HCT116 (cell line): ENCODE results near the gene VGF. TPM values are rescaled to one million over a fixed set of nuclear protein-coding genes. Genes with fewer than 3 reads are reported as not detected.
A peak's percentile ranks its signal among the peaks of the same experiment; 100 is the strongest.

Source experiments
- ATAC-seq: fragments of 200-7000 bp; cut with Tn5 transposase; 2 replicates; pipeline ENCODE4 v1.9.1; 2020; ENCODE audit warnings: mild to moderate bottlenecking, moderate library complexity
- BruUV-seq: library from RNA; stranded (reverse); fragments of 400-500 nt; replicated peaks from 2 replicates; lab custom pipeline; 2021; lab: Mats Ljungman, UMichigan
- CTCF ChIA-PET: fragments of 300-600 bp; sonication (Branson Sonifier 250); formaldehyde crosslinking; loops from one replicate; lab custom pipeline; 2021; ENCODE audit warnings: antibody characterized with exemption; lab: Charles Lee
- POLR2A ChIA-PET: fragments of 300-600, 350-600 bp; sonication (Branson Sonifier 250); formaldehyde crosslinking; loops from one replicate; lab custom pipeline; 2021; ENCODE audit warnings: antibody characterized with exemption; lab: Charles Lee
- RAD21 ChIA-PET, 2 experiments: fragments of 300-600 bp; sonication (Branson Sonifier 250); formaldehyde crosslinking; loops; one replicate each; lab custom pipeline; 2023; ENCODE audit warnings: low total read pairs in 2 of 2; ENCODE audit not compliant: uncharacterized antibody in 2 of 2, unreplicated experiment in 2 of 2, low non-redundant PET in 1 of 2; lab: Charles Lee
- DNase-seq: peaks from one replicate; pipeline ENCODE4 v3.0.0-alpha.2; 2010; ENCODE audit warnings: low read depth, low spot score
- H2AFZ ChIP-seq: fragments of 200-600 bp; shearing (Covaris generic), sonication (generic); 2 replicates; pipeline ENCODE4 v1.6.1; 2017; ENCODE audit warnings: low read depth, mixed run types, mixed read lengths, antibody characterized with exemption, low read length; ENCODE audit not compliant: poor library complexity, severe bottlenecking
- H3K27ac ChIP-seq: 2 replicates; pipeline ENCODE4 v1.5.1; 2012; ENCODE audit warnings: low read depth, low read length
- H3K27me3 ChIP-seq: fragments of 200-600 bp; sonication (generic); 2 replicates; pipeline ENCODE4 v1.6.1; 2016; ENCODE audit warnings: mixed run types, low read length, mixed read lengths; ENCODE audit not compliant: insufficient read depth
- H3K36me3 ChIP-seq, 2 experiments: fragments of 200-500 bp in 1 of 2; fragments of 200-600 bp in 1 of 2; sonication (Bioruptor generic) in 1 of 2; sonication (generic) in 1 of 2; 2 replicates each; pipeline versions ENCODE4 v1.5.1 to v1.6.1; 2014 to 2016; ENCODE audit warnings: low read length in 2 of 2, inconsistent platforms in 1 of 2, mixed read lengths in 1 of 2, mixed run types in 1 of 2; ENCODE audit not compliant: insufficient read depth in 2 of 2, control insufficient read depth in 1 of 2
- H3K4me1 ChIP-seq, 2 experiments: fragments of 200-600 bp in 1 of 2; sonication (generic) in 1 of 2; 2 replicates each; pipeline versions ENCODE4 v1.5.1 to v1.6.1; 2012 to 2017; ENCODE audit warnings: low read length in 2 of 2, inconsistent platforms in 1 of 2, mild to moderate bottlenecking in 1 of 2, mixed read lengths in 1 of 2, mixed run types in 1 of 2, moderate library complexity in 1 of 2; ENCODE audit not compliant: insufficient read depth in 2 of 2, control insufficient read depth in 1 of 2
- H3K4me2 ChIP-seq: fragments of 200-600 bp; sonication (generic); 2 replicates; pipeline ENCODE4 v1.6.1; 2017; ENCODE audit warnings: mixed run types, low read length, mixed read lengths
- H3K4me3 ChIP-seq, 2 experiments: fragments of 200-600 bp in 1 of 2; sonication (generic) in 1 of 2; replicated peaks in 1 of 2; 2 replicates each; pipeline ENCODE4 v1.5.1; 2011 to 2016; ENCODE audit warnings: low read length in 2 of 2, control low read depth in 1 of 2, low read depth in 1 of 2, mild to moderate bottlenecking in 1 of 2, mixed read lengths in 1 of 2, mixed run types in 1 of 2
- H3K79me2 ChIP-seq: fragments of 200-600 bp; sonication (generic); 2 replicates; pipeline ENCODE4 v1.6.1; 2017; ENCODE audit warnings: mild to moderate bottlenecking, mixed run types, low read length, moderate library complexity, mixed read lengths; ENCODE audit not compliant: insufficient read depth
- H3K9ac ChIP-seq: fragments of 200-600 bp; sonication (generic); 2 replicates; pipeline ENCODE4 v1.6.1; 2016; ENCODE audit warnings: low read length, mixed read lengths
- H3K9me2 ChIP-seq: fragments of 200-600 bp; sonication (generic), shearing (Covaris generic); 2 replicates; pipeline ENCODE4 v1.6.1; 2017; ENCODE audit warnings: mixed run types, mild to moderate bottlenecking, moderate library complexity; ENCODE audit not compliant: insufficient read depth
- H3K9me3 ChIP-seq, 2 experiments: fragments of 200-500 bp in 1 of 2; fragments of 200-600 bp in 1 of 2; sonication (Bioruptor generic) in 1 of 2; sonication (generic) in 1 of 2; 2 replicates each; pipeline ENCODE4 v1.6.1; 2014 to 2017; ENCODE audit warnings: low read length in 2 of 2, mixed read lengths in 2 of 2, inconsistent platforms in 1 of 2, low read depth in 1 of 2, mild to moderate bottlenecking in 1 of 2, mixed run types in 1 of 2, moderate library complexity in 1 of 2; ENCODE audit not compliant: control insufficient read depth in 1 of 2, insufficient read depth in 1 of 2
- H4K20me1 ChIP-seq: fragments of 200-600 bp; sonication (generic), shearing (Covaris generic); 2 replicates; pipeline ENCODE4 v1.6.1; 2017; ENCODE audit warnings: mixed run types, mild to moderate bottlenecking, moderate library complexity; ENCODE audit not compliant: insufficient read depth
- CBX3 ChIP-seq: IDR thresholded peaks from 2 replicates; pipeline ENCODE4 v1.6.1; 2012; ENCODE audit warnings: low read depth
- EGR1 ChIP-seq: IDR thresholded peaks from 2 replicates; pipeline ENCODE4 v1.6.1; 2012; ENCODE audit warnings: low read depth
- POLR2AphosphoS5 ChIP-seq: IDR thresholded peaks from 2 replicates; pipeline ENCODE4 v1.6.1; 2011; ENCODE audit warnings: mild to moderate bottlenecking, low read depth, low read length, moderate library complexity
- RAD21 ChIP-seq: IDR thresholded peaks from 2 replicates; pipeline ENCODE4 v1.6.1; 2012; ENCODE audit warnings: low read depth, mild to moderate bottlenecking
- SIN3A ChIP-seq: IDR thresholded peaks from 2 replicates; pipeline ENCODE4 v1.6.1; 2012; ENCODE audit warnings: low read depth
- ZFX ChIP-seq: fragments of 450-650 bp; IDR thresholded peaks from 2 replicates; pipeline ENCODE4 v1.6.1; 2017
- intact Hi-C: fragments of 100-400 bp; cut with micrococcal nuclease; formaldehyde crosslinking; loops from 2 replicates; pipeline ENCODE4 v1.10.0; 2022
- total RNA-seq: library from RNA; stranded (reverse); gene quantifications from one replicate; pipeline ENCODE4 v1.2.1, GENCODE V29; 2021; ENCODE audit not compliant: unreplicated experiment

Gene VGF
- total RNA-seq, 1 experiment from 2014 or later, result 43.2 TPM

DNA sequence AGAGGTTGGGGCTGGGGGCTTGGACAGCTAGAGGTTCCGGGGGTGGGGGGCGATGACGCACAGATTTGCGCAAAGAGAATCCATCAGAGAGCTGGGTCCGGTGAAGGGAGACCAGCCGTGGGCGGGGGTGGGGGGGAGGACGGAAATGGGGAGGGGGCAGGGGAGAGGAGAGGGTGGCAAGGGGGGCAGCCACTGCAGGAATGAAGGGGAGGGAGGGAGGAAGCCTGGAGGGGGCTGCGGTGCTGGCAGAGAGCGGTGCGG is 1.2 kb upstream of the VGF start:
- Histone ChIP-seq H3K79me2 (0 out of 2 replicates have a peak, but pooled peaks cover 7% of the 10 kb centered on the region), H3K27ac (no peak overlapping the region), H3K4me3 (peak overlapping the region; percentile 53 to 78), H3K4me1 (peaks cover 50 to 93% of the 10 kb centered on the region in 2 experiments), H3K9ac (peak overlapping the region; percentile 59; the same call in 1 of the 2 replicates), H3K4me2 (peak overlapping the region; percentile 80), H3K36me3 (no peaks in the 10 kb centered on the region), H2AFZ (no peak overlapping the region), H4K20me1 (no peaks in the 10 kb centered on the region), H3K9me3 (no peaks in the 10 kb centered on the region), H3K9me2 (no peaks in the 10 kb centered on the region), H3K27me3 (no peaks in the 10 kb centered on the region)
- ATAC-seq, result no peak
- intact Hi-C loops, result no loop called here
- CTCF ChIA-PET, result interaction anchor here (3.0 kb wide), 1 partner anchor 22 kb away, joined by 16 read pairs; no protein-coding TSS in a partner anchor
- RAD21 ChIA-PET, result interaction anchor here in 1 of 2 experiments (0.6 kb wide), 1 partner anchor 21 kb away, joined by 6 read pairs; no protein-coding TSS in a partner anchor
- POLR2A ChIA-PET, result interaction anchor here (0.7 to 1.2 kb wide), 3 partner anchors 14 to 292 kb away, joined by 3 to 4 read pairs (median 3); partner anchors contain the start of genes SRRT and UFSP1
- no TSS peak for BruUV-seq
- no peak for TF ChIP-seq SIN3A
- DNase-seq, result no peak

DNA sequence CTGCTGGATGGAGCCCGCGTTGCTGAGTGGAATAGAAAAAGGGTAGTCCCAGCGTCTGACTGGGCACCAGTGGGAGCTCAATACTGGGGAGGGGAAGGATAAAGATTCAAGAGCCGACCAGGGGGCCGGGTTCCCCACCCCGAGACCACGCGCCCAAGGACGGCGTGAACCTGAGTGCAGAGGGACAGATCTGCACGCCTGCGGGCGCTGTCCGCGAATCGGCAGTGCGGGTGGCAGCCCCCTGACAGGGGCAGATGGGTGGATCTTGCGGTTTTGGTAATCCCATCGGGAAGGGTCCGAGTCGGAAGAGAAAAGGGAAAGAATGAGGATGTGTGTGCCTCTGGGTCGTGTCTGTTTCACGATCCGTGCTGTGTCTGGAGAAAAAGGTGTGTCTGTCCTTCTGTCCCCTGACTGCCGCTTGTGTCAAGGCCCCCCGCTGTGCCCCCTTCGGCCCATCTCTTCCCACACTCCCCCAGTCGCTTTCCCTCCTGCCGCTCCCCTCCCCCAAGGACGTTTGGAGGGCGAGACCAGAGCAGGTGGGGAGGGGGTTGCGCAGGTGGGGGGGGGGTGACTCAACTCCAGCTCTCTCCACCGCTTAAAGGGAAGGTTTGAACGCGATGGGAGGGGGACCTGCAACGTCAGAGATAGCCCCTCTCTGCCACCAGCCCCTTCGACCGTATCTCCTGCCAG is 734 bp upstream of the VGF start:
- Histone ChIP-seq H3K4me2 (peak overlapping the region; percentile 80), H3K4me3 (peak overlapping the region; percentile 53 to 78), H3K27me3 (no peaks in the 10 kb centered on the region), H3K9ac (peak overlapping the region; percentile 59), H3K9me3 (no peaks in the 10 kb centered on the region), H3K79me2 (0 out of 2 replicates have a peak, but pooled peaks cover 7% of the 10 kb centered on the region), H3K36me3 (no peaks in the 10 kb centered on the region), H3K27ac (no peak overlapping the region), H3K4me1 (peaks cover 55 to 97% of the 10 kb centered on the region in 2 experiments), H3K9me2 (no peaks in the 10 kb centered on the region), H2AFZ (no peak overlapping the region), H4K20me1 (no peaks in the 10 kb centered on the region)
- intact Hi-C loops, result no loop called here
- ChIA-PET POLR2A (interaction anchor here (0.7 to 2.5 kb wide), 14 partner anchors 8 to 291 kb away, joined by 3 to 23 read pairs (median 6); partner anchors contain the start of genes PLOD3, SERPINE1, SRRT and UFSP1), RAD21 (interaction anchor here (0.5 to 1.2 kb wide), 4 partner anchors 10 to 22 kb away, joined by 3 to 6 read pairs (median 4); no protein-coding TSS in a partner anchor), CTCF (interaction anchor here (0.7 to 3.0 kb wide), 6 partner anchors 8 to 200 kb away, joined by 3 to 16 read pairs (median 4); no protein-coding TSS in a partner anchor)
- TF ChIP-seq RAD21 (no peak), CBX3 (no peak), ZFX (no peak), POLR2AphosphoS5 (peak; percentile 28; the same call in 1 of the 2 replicates), EGR1 (no peak)
- DNase-seq (no peak), ATAC-seq (0 out of 2 replicates have a peak, but pooled peaks have one; percentile 0)
- no TSS peak for BruUV-seq
